HG03460 (cell line): ENCODE data around the gene DPH7.
"Not testable (repeated sequence)": the region's sequence is repeated elsewhere in the genome, so short reads cannot be mapped to it uniquely, and the experiment has no call there.

Experiments used
- ATAC-seq: cut with Tn5 transposase; IDR thresholded peaks from one replicate; pipeline ENCODE4 v1.9.1; 2021; ENCODE audit not compliant: unreplicated experiment

DPH7 gene

GRCh38 chr9:137521405-137521985 lies 57.2 kb downstream of the DPH7 start:
- ATAC-seq = no peak

DNA sequence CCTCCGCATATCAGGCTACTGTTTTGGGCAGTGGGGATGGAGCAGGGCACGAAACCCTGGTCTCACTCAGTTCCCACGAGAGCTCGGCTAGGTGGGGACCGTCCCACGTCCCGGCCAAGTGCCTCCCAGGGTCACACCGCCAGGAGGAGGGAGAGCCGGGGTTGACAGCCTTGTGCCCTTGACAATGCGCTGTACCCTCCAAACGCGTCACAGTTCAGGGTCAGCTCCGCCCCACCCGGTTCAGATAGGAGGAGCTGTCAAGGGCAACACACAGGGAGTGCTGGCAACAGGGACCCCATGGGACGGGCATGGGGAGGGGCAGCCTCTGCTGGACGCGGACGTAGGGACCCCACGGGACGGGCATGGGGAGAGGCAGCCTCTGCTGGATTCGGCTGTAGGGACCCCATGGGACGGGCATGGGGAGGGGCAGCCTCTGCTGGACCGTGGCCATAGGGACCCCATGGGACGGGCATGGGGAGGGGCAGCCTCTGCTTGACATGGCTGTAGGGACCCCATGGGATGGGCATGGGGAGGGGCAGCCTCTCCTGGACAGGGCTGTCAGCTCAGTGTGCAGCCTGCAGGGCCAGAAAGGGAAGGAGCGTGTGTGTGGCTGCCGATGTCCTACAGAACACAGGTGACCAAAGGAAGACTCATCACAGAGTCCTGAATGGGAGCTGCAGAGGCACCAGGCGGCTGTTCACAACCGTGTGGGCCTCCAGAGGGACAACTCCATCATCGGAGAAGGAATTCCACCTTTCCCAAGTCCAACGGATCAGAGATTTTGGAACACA lies 57.9 kb downstream of the DPH7 start:
- no peak for ATAC-seq

GRCh38 chr9:137519553-137519952 lies 59.2 kb downstream of the DPH7 start:
- no peak for ATAC-seq

DNA sequence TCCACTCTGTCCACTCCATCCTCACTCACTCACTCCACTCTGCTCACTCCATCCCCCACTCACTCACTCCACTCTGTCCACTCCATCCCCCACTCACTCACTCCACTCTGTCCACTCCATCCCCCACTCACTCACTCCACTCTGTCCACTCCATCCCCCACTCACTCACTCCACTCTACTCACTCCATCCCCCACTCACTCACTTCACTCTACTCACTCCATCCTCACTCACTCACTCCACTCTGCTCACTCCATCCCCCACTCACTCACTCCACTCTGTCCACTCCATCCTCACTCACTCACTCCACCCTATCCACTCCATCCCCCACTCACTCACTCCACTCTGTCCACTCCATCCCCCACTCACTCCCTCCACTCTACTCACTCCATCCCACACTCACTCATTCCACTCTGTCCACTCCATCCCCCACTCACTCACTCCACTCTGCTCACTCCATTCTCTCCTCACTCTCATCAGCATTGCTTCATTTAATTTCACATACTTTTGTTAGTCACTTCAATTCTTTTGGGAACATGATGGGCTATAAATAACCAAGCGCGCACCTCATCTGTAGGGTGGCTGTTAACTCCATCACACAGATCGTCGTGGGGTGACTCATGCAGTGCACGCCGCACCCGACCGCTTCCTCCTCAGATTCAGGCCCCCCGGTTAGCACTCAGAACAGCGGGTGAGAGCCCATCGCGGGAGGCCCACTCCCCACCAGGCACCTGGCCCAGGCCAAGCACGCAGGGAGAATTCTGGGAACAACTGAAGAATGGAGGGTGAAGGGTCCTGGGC lies 59.9 kb downstream of the DPH7 start:
- ATAC-seq = not testable (repeated sequence)

- ATAC-seq = no peak
Measured at GRCh38 chr9:137516144-137516917, 62.4 kb downstream of the DPH7 start.

DNA sequence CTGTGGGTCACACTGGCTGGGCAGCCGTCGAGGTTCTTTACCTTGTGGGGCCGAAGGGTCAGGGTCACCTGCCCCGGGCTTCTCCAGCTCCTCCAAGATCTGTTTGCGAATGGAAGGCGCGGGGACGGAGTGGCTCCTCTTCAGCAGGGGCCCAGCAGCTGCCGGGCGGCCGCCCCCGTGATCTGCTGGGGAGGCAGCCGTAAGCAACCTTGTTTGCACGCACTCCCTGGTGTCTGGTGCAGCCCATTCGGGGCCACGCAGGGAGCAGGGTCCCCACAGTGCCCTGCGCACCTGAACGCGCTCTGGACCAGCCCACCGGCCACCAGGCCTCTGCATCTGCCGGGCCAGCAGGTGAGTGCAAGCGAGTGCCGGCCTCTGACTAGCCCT lies 63.4 kb downstream of the DPH7 start:
- ATAC-seq = no peak

DNA sequence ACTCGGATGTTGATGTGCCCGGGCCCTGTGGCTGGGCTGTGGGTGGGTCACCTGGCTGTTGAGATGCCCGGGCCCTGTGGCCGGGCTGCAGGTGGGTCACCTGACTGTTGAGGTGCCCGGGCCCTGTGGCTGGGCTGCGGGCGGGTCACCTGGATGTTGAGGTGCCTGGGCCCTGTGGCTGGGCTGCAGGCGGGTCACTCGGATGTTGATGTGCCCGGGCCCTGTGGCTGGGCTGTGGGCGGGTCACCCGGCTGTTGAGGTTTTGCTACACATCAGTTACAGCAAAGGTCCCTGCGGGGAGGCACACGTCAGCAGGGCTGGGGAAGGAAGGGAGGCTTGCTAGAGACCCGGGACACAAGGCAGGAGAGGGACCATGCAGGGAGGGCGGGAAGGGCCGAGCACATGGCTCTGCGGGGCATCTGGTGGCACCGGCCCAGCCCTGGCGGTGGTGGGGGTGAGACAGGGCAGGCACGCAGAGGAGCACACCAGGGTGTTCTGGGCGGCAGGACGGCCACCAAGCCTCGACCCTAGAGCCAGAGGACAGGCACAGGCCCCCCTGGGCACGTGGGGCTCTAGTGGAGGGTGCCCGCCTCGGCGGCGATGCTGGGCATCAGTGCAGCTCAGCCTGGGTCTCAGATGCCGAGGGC lies 63.9 kb downstream of the DPH7 start:
- ATAC-seq = no peak

DNA sequence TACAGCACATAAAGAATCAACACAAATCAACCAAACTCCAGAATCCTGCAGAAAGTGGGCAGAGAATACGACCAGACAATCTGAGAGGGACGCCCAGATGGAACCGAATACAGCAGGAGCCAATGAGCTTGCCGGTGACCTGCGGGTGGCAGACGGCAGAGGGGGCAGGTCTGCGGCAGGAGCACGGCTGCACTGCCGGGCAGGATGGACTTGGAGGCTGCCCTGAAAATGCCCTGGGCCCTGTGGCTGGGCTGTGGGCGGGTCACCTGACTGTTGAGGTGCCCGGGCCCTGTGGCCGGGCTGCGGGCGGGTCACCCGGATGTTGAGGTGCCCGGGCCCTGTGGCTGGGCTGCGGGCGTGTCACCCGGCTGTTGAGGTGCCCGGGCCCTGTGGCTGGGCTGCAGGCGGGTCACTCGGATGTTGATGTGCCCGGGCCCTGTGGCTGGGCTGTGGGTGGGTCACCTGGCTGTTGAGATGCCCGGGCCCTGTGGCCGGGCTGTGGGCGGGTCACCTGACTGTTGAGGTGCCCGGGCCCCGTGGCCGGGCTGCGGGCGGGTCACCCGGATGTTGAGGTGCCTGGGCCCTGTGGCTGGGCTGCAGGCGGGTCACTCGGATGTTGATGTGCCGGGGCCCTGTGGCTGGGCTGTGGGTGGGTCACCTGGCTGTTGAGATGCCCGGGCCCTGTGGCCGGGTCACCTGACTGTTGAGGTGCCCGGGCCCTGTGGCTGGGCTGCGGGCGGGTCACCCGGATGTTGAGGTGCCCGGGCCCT lies 64.7 kb downstream of the DPH7 start:
- ATAC-seq = not testable (repeated sequence)

GRCh38 chr9:137513136-137513535 lies 65.6 kb downstream of the DPH7 start:
- ATAC-seq = not testable (repeated sequence)

DNA sequence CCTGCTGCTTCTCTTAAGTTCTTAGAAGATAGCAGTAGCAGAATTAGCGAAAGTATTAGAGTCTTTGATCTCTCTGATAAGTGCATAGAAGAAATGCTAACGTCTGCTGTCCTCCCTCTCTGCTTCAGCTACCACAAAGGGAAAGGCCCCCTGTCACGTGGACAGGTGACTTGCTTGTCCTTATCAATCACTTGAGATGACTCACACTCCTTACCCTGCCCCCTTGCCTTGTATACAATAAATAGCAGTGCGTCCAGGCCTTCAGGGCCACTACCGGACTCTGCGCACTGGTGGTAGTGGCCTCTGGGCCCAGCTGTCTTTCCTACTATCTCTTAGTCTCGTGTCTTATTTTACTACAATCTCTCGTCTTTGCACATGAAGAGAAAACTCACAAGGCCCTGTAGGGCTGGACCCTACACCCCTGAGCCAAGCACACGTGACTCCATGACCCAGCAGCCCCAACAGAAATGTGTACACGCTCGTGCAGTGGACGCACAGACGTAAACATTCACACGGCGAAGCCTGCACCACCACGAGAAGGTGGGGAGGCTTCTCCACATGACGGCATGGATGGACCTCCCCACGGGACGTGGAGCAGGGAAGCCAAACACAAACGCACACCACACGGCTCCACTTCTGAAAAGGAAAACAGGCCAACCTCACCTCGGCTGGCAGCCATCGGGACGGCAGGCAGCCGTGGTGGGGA lies 66.8 kb downstream of the DPH7 start:
- ATAC-seq = no peak

DNA sequence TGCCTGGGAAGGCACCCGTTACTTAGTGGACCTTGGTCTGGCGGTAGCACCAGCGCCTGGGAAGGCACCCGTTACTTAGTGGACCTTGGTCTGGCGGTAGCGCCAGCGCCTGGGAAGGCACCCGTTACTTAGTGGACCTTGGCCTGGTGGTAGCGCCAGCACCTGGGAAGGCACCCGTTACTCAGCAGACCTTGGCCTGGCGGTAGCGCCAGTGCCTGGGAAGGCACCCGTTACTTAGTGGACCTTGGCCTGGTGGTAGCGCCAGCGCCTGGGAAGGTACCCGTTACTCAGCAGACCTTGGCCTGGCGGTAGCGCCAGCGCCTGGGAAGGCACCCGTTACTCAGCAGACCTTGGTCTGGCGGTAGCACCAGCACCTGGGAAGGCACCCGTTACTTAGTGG lies 67.6 kb downstream of the DPH7 start:
- ATAC-seq = not testable (repeated sequence)

- no peak for ATAC-seq
Measured at GRCh38 chr9:137509198-137509597, 69.5 kb downstream of the DPH7 start.

DNA sequence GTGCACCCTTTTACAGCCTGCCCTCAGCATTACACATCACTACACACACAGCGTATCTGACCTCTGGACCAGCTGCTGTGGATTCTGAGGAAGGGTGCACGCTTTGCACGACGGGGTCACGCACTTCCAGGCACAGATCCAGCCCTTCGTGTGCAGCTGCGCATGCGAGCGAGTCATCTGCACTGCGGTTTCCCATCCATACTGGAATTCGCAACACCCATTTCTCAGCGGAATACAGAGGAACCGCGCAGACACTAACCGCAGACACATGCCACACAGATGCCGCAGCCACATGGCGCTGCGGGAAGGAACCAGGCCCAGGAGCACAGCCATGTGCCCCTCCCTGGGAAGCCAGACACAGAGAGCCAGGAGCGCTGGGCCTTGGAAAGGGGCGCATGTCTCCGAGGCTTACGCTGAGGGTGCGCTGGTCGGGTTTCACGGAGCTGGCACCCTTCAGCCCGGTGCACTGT lies 72.0 kb downstream of the DPH7 start:
- ATAC-seq = no peak

- no peak for ATAC-seq
Measured at GRCh38 chr9:137506274-137506673, 72.5 kb downstream of the DPH7 start.

- ATAC-seq = no peak
Measured at GRCh38 chr9:137505421-137506140, 73.1 kb downstream of the DPH7 start.
